HepG2 (cell line): Measurements from ENCODE around the gene ZNF207. TPM values are rescaled to one million over a fixed set of nuclear protein-coding genes. Genes with fewer than 3 reads are reported as not detected.

Experiments
- DNMT1 ChIP-seq: sonication (generic); formaldehyde crosslinking; IDR thresholded peaks from 2 replicates; pipeline ENCODE4 v1.5.1; 2020; ENCODE audit warnings: mild to moderate bottlenecking, missing genetic modification reagents
- DPF2 ChIP-seq: sonication (generic); formaldehyde crosslinking; IDR thresholded peaks from 2 replicates; pipeline ENCODE4 v1.4.0; 2020; ENCODE audit warnings: mild to moderate bottlenecking, low read depth, missing genetic modification reagents, borderline replicate concordance
- HOXA9 ChIP-seq: sonication (generic); formaldehyde crosslinking; IDR thresholded peaks from 2 replicates; pipeline ENCODE4 v1.8.1; 2022; ENCODE audit warnings: missing genetic modification reagents, mild to moderate bottlenecking, moderate library complexity, borderline replicate concordance
- IRX3 ChIP-seq: sonication (generic); formaldehyde crosslinking; IDR thresholded peaks from 2 replicates; pipeline ENCODE4 v1.8.1; 2023; ENCODE audit warnings: mild to moderate bottlenecking, low read depth, missing genetic modification reagents, borderline replicate concordance
- KAT2B ChIP-seq: fragments of 150-350 bp; IDR thresholded peaks from 2 replicates; pipeline ENCODE4 v1.6.1; 2014; ENCODE audit warnings: low read depth, low read length, borderline replicate concordance
- PBX2 ChIP-seq: IDR thresholded peaks from 2 replicates; pipeline ENCODE4 v1.6.1; 2016; ENCODE audit warnings: control low read depth
- REST ChIP-seq, 2 experiments: IDR thresholded peaks; 2 replicates each; pipeline ENCODE4 v1.6.1; 2011 to 2012; ENCODE audit warnings: low read length in 2 of 2, borderline replicate concordance in 1 of 2, low read depth in 1 of 2, mild to moderate bottlenecking in 1 of 2, moderate library complexity in 1 of 2
- TCF7L2 ChIP-seq: IDR thresholded peaks from 2 replicates; pipeline ENCODE4 v1.6.1; 2011; ENCODE audit warnings: mild to moderate bottlenecking, low read depth, low read length, moderate library complexity
- ZBTB7B ChIP-seq: sonication (generic); formaldehyde crosslinking; IDR thresholded peaks from 2 replicates; pipeline ENCODE4 v1.4.0; 2020; ENCODE audit warnings: missing genetic modification reagents
- ZNF441 ChIP-seq: sonication (generic); formaldehyde crosslinking; IDR thresholded peaks from 2 replicates; pipeline ENCODE4 v1.7.0; 2021; ENCODE audit warnings: missing genetic modification reagents, borderline replicate concordance
- ZNF746 ChIP-seq: sonication (generic); formaldehyde crosslinking; IDR thresholded peaks from 2 replicates; pipeline ENCODE4 v1.8.0; 2022; ENCODE audit warnings: mild to moderate bottlenecking, missing genetic modification reagents
- polyA plus RNA-seq, 8 experiments: library from polyadenylated mRNA; depleted of rRNA in 3 of 8; stranded (reverse) in 7 of 8; unstranded in 1 of 8; fragments of >200 nt; fragmentation: Illumina TruSeq in 4 of 8; extraction: Trizol in 4 of 8; gene quantifications; 2 replicates each; pipeline versions ENCODE4 v1.2.1 to v1.2.3, GENCODE V29; 2011 to 2016; ENCODE audit warnings: low read depth in 4 of 8, missing spikeins in 1 of 8, mixed read lengths in 1 of 8; ENCODE audit not compliant: insufficient read depth in 1 of 8
- total RNA-seq, 5 experiments: library from RNA; depleted of rRNA; stranded (reverse); fragments of >200 nt; fragmentation: Illumina TruSeq; extraction: Trizol; gene quantifications; 2 replicates each; pipeline ENCODE4 v1.2.3, GENCODE V29; 2016; ENCODE audit warnings: low read depth in 1 of 5
- TF ChIP-seq, protein P1 (sequence below): sonication (generic); formaldehyde crosslinking; IDR thresholded peaks from 2 replicates; pipeline ENCODE4 v1.4.0; 2020; ENCODE audit warnings: missing genetic modification reagents
- TF ChIP-seq, protein P2 (sequence below): sonication (generic); formaldehyde crosslinking; IDR thresholded peaks from 2 replicates; pipeline ENCODE4 v1.5.0; 2020; ENCODE audit warnings: mild to moderate bottlenecking, missing genetic modification reagents, borderline replicate concordance

The ZNF207 gene
- total and polyA plus RNA-seq, 2 of the 13 experiments (the other 11 are each of a cell fraction or from before 2014, with no cell fraction given) = 150 to 164 TPM

DNA sequence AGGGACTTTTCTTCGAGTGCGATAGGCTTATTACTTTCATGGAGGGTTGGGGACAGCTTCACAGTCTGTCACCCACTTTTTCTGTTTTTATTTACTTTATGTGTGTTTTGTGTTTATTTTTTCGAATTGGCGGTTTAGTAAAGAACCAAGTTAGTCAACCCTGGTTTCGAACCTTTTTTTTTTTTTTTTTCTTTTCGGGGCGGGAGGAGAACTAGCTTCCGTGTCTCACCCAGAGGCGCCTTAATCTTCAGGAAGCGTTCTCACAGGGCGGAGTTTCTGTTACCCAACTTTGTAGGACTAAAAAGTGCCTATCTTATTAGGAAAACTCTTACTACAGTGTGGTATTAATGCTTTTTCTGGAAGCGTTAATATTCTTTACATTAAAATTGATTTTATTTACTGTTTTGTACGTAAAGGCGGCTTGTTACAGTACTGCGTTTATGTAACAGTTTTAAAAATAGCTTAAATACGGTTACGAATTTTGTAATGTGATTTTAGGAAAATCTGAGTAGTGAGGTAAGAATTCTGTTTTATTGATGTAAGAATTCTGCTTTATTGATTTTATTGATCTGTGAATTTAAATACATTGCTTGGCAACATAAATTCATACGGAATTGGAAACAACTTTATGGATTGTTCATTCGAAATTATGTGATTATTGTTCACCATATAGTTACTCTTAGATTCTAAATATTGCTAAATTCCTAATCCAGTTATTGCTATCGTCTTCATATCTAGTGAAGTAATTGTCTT lies 885 bp downstream of the ZNF207 start (continued):
- TF ChIP-seq IRX3 (CRISPR knock-in tag) = no peak
- TF ChIP-seq, protein P1, sequence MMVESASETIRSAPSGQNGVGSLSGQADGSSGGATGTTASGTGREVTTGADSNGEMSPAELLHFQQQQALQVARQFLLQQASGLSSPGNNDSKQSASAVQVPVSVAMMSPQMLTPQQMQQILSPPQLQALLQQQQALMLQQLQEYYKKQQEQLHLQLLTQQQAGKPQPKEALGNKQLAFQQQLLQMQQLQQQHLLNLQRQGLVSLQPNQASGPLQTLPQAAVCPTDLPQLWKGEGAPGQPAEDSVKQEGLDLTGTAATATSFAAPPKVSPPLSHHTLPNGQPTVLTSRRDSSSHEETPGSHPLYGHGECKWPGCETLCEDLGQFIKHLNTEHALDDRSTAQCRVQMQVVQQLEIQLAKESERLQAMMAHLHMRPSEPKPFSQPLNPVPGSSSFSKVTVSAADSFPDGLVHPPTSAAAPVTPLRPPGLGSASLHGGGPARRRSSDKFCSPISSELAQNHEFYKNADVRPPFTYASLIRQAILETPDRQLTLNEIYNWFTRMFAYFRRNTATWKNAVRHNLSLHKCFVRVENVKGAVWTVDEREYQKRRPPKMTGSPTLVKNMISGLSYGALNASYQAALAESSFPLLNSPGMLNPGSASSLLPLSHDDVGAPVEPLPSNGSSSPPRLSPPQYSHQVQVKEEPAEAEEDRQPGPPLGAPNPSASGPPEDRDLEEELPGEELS (CRISPR knock-in tag) = no peak
- TF ChIP-seq DPF2 = no peak
- TF ChIP-seq, protein P2, sequence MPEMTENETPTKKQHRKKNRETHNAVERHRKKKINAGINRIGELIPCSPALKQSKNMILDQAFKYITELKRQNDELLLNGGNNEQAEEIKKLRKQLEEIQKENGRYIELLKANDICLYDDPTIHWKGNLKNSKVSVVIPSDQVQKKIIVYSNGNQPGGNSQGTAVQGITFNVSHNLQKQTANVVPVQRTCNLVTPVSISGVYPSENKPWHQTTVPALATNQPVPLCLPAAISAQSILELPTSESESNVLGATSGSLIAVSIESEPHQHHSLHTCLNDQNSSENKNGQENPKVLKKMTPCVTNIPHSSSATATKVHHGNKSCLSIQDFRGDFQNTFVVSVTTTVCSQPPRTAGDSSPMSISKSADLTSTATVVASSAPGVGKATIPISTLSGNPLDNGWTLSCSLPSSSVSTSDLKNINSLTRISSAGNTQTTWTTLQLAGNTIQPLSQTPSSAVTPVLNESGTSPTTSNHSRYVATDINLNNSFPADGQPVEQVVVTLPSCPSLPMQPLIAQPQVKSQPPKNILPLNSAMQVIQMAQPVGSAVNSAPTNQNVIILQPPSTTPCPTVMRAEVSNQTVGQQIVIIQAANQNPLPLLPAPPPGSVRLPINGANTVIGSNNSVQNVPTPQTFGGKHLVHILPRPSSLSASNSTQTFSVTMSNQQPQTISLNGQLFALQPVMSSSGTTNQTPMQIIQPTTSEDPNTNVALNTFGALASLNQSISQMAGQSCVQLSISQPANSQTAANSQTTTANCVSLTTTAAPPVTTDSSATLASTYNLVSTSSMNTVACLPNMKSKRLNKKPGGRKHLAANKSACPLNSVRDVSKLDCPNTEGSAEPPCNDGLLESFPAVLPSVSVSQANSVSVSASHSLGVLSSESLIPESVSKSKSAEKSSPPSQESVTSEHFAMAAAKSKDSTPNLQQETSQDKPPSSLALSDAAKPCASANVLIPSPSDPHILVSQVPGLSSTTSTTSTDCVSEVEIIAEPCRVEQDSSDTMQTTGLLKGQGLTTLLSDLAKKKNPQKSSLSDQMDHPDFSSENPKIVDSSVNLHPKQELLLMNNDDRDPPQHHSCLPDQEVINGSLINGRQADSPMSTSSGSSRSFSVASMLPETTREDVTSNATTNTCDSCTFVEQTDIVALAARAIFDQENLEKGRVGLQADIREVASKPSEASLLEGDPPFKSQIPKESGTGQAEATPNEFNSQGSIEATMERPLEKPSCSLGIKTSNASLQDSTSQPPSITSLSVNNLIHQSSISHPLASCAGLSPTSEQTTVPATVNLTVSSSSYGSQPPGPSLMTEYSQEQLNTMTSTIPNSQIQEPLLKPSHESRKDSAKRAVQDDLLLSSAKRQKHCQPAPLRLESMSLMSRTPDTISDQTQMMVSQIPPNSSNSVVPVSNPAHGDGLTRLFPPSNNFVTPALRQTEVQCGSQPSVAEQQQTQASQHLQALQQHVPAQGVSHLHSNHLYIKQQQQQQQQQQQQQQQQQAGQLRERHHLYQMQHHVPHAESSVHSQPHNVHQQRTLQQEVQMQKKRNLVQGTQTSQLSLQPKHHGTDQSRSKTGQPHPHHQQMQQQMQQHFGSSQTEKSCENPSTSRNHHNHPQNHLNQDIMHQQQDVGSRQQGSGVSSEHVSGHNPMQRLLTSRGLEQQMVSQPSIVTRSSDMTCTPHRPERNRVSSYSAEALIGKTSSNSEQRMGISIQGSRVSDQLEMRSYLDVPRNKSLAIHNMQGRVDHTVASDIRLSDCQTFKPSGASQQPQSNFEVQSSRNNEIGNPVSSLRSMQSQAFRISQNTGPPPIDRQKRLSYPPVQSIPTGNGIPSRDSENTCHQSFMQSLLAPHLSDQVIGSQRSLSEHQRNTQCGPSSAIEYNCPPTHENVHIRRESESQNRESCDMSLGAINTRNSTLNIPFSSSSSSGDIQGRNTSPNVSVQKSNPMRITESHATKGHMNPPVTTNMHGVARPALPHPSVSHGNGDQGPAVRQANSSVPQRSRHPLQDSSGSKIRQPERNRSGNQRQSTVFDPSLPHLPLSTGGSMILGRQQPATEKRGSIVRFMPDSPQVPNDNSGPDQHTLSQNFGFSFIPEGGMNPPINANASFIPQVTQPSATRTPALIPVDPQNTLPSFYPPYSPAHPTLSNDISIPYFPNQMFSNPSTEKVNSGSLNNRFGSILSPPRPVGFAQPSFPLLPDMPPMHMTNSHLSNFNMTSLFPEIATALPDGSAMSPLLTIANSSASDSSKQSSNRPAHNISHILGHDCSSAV = no peak
- peak; percentile 97 for TF ChIP-seq KAT2B
- no peak for TF ChIP-seq ZNF441
- no peak for TF ChIP-seq ZNF746
- no peak for TF ChIP-seq PBX2 (CRISPR knock-in tag)
- no peak for TF ChIP-seq ZBTB7B (CRISPR knock-in tag)
- TF ChIP-seq HOXA9 (CRISPR knock-in tag) = no peak
- no peak for TF ChIP-seq TCF7L2
- TF ChIP-seq DNMT1 (CRISPR knock-in tag) = no peak
- no peak for TF ChIP-seq REST (IDR thresholded peaks at IDR 0.05; ENCODE audit: borderline replicate concordance in 1 of 2, low read depth in 1 of 2, low read length in 2 of 2)
